HG03460 (cell line): ENCODE measurements around the gene FAM118A.
"Not testable (repeated sequence)": the region's sequence is repeated elsewhere in the genome, so short reads cannot be mapped to it uniquely, and the experiment has no call there.

Experiments used
- ATAC-seq: cut with Tn5 transposase; IDR thresholded peaks from one replicate; pipeline ENCODE4 v1.9.1; 2021; ENCODE audit not compliant: unreplicated experiment

FAM118A gene

GRCh38 chr22:45366713-45367112 is 57.0 kb downstream of the FAM118A start:
- no peak for ATAC-seq

GRCh38 chr22:45373592-45373991 is 63.9 kb downstream of the FAM118A start:
- not testable (repeated sequence) for ATAC-seq

GRCh38 chr22:45376009-45376408 is 66.3 kb downstream of the FAM118A start:
- no peak for ATAC-seq

- no peak for ATAC-seq
These were observed 67.0 kb downstream of the FAM118A start for GRCh38 chr22:45376703-45377102.

- ATAC-seq = no peak
These were observed 71.6 kb downstream of the FAM118A start for GRCh38 chr22:45381348-45381747.

- ATAC-seq = no peak
These were observed 79.8 kb downstream of the FAM118A start for GRCh38 chr22:45389546-45389945.
